HEK293 (cell line): ENCODE data around the gene TYW5.
A peak's percentile ranks its signal among the peaks of the same experiment; 100 is the strongest.

Experiments used
- CTCF ChIA-PET: fragments of 350-600 bp; formaldehyde crosslinking; extraction: SDS; loops from one replicate; lab custom pipeline; 2021; ENCODE audit warnings: antibody characterized with exemption; lab: Yijun Ruan, JAX
- POLR2A ChIA-PET: fragments of 300-600 bp; formaldehyde crosslinking; extraction: SDS; loops from one replicate; lab custom pipeline; 2020; ENCODE audit warnings: antibody characterized with exemption, inconsistent platforms; lab: Yijun Ruan, JAX
- H3K27ac ChIP-seq: fragments of 200-500 bp; sonication (Bioruptor generic); 2 replicates; pipeline ENCODE4 v1.5.1; 2014; ENCODE audit warnings: low read depth, low read length, control low read depth, inconsistent platforms; ENCODE audit errors: extremely low read depth
- H3K36me3 ChIP-seq, 2 experiments: fragments of 200-500 bp in 1 of 2; sonication (Bioruptor generic) in 1 of 2; 1 replicate in 1 of 2; 2 replicates in 1 of 2; pipeline ENCODE4 v1.5.1; 2014 to 2017; ENCODE audit warnings: inconsistent platforms in 2 of 2, low read length in 2 of 2; ENCODE audit not compliant: control insufficient read depth in 2 of 2, insufficient read depth in 1 of 2
- H3K4me1 ChIP-seq: fragments of 200-500 bp; sonication (Bioruptor generic); 2 replicates; pipeline ENCODE4 v1.5.1; 2014; ENCODE audit warnings: mild to moderate bottlenecking, low read length, inconsistent platforms; ENCODE audit not compliant: control insufficient read depth, insufficient read depth
- H3K4me3 ChIP-seq: 2 replicates; pipeline ENCODE4 v1.5.1; 2011; ENCODE audit warnings: low read depth, mild to moderate bottlenecking, control low read depth, low read length, moderate library complexity
- H3K9me3 ChIP-seq: fragments of 200-500 bp; sonication (Bioruptor generic); 2 replicates; pipeline ENCODE4 v1.5.1; 2014; ENCODE audit warnings: low read depth, low read length, inconsistent platforms; ENCODE audit not compliant: control insufficient read depth, insufficient read depth
- GLIS2 ChIP-seq: fragments of 450-650 bp; formaldehyde crosslinking; IDR thresholded peaks from 2 replicates; pipeline ENCODE4 v1.5.1; 2016; ENCODE audit warnings: missing biosample characterization, missing genetic modification characterization
- SETDB1 ChIP-seq: IDR thresholded peaks from one replicate; pipeline ENCODE4 v1.6.1; 2017; ENCODE audit warnings: mild to moderate bottlenecking, low read length, moderate library complexity, mixed read lengths; ENCODE audit not compliant: insufficient read length
- ZNF133 ChIP-seq: fragments of 450-650 bp; formaldehyde crosslinking; IDR thresholded peaks from 2 replicates; pipeline ENCODE4 v1.5.1; 2016; ENCODE audit warnings: missing biosample characterization, missing genetic modification characterization
- ZNF155 ChIP-seq: fragments of 450-650 bp; formaldehyde crosslinking; IDR thresholded peaks from 2 replicates; pipeline ENCODE4 v1.5.1; 2016; ENCODE audit warnings: missing biosample characterization, missing genetic modification characterization
- ZNF292 ChIP-seq: fragments of 450-650 bp; formaldehyde crosslinking; IDR thresholded peaks from 2 replicates; pipeline ENCODE4 v1.5.1; 2016; ENCODE audit warnings: low read depth, missing biosample characterization, missing genetic modification characterization, borderline replicate concordance
- ZNF37A ChIP-seq: fragments of 450-650 bp; IDR thresholded peaks from 2 replicates; pipeline ENCODE4 v1.5.1; 2018; ENCODE audit warnings: missing biosample characterization, missing genetic modification characterization
- ZNF426 ChIP-seq: fragments of 450-650 bp; formaldehyde crosslinking; IDR thresholded peaks from 2 replicates; pipeline ENCODE4 v1.5.1; 2017; ENCODE audit warnings: missing biosample characterization, missing genetic modification characterization, mild to moderate bottlenecking, inconsistent platforms, moderate library complexity
- ZNF501 ChIP-seq: fragments of 450-650 bp; formaldehyde crosslinking; IDR thresholded peaks from 2 replicates; pipeline ENCODE4 v1.5.1; 2016; ENCODE audit warnings: missing biosample characterization, missing genetic modification characterization
- ZNF654 ChIP-seq: fragments of 450-650 bp; formaldehyde crosslinking; IDR thresholded peaks from 2 replicates; pipeline ENCODE4 v1.5.1; 2016; ENCODE audit warnings: low read depth, missing biosample characterization, missing genetic modification characterization
- TF ChIP-seq, protein P1 (sequence below): fragments of 450-650 bp; formaldehyde crosslinking; IDR thresholded peaks from 2 replicates; pipeline ENCODE4 v1.5.1; 2016; ENCODE audit warnings: missing biosample characterization, missing genetic modification characterization
- TF ChIP-seq, protein P2 (sequence below): fragments of 450-650 bp; formaldehyde crosslinking; IDR thresholded peaks from 2 replicates; pipeline ENCODE4 v1.5.1; 2016; ENCODE audit warnings: missing biosample characterization, missing genetic modification characterization
- TF ChIP-seq, protein P3 (sequence below): fragments of 450-650 bp; IDR thresholded peaks from 2 replicates; pipeline ENCODE4 v1.5.1; 2018; ENCODE audit warnings: missing biosample characterization, missing genetic modification characterization

TYW5 gene

GRCh38 chr2:199883474-199884212 is 71.6 kb downstream of the TYW5 start:
- CTCF ChIA-PET, result no interaction called here
- H3K27ac ChIP-seq, result no peak overlapping the region
- H3K9me3 ChIP-seq, result no peaks in the 10 kb centered on the region
- TF ChIP-seq ZNF426 (tag by site-specific recombination), result no peak
- peak; percentile 89 for TF ChIP-seq SETDB1
- no peak for TF ChIP-seq ZNF292 (tag by site-specific recombination)
- TF ChIP-seq ZNF501 (tag by site-specific recombination), result no peak
- POLR2A ChIA-PET, result no interaction called here
- no peaks in the 10 kb centered on the region for H3K36me3 ChIP-seq
- H3K4me1 ChIP-seq, result no peaks in the 10 kb centered on the region
- H3K4me3 ChIP-seq, result no peak overlapping the region

GRCh38 chr2:199882667-199883066 is 72.6 kb downstream of the TYW5 start:
- ChIA-PET CTCF (interaction anchor here (1.0 kb wide), 1 partner anchor 10 kb away, joined by 3 read pairs; no protein-coding TSS in a partner anchor), POLR2A (no interaction called here)
- no peaks in the 10 kb centered on the region for H3K9me3 ChIP-seq
- no peak overlapping the region for H3K27ac ChIP-seq
- no peak overlapping the region for H3K4me3 ChIP-seq
- no peaks in the 10 kb centered on the region for H3K36me3 ChIP-seq
- H3K4me1 ChIP-seq, result no peaks in the 10 kb centered on the region
- TF ChIP-seq ZNF155 (tag by site-specific recombination) (no peak), ZNF654 (tag by site-specific recombination) (no peak), ZNF37A (tag by site-specific recombination) (no peak), GLIS2 (tag by site-specific recombination) (no peak), ZNF133 (tag by site-specific recombination) (no peak)
- TF ChIP-seq, protein P1, sequence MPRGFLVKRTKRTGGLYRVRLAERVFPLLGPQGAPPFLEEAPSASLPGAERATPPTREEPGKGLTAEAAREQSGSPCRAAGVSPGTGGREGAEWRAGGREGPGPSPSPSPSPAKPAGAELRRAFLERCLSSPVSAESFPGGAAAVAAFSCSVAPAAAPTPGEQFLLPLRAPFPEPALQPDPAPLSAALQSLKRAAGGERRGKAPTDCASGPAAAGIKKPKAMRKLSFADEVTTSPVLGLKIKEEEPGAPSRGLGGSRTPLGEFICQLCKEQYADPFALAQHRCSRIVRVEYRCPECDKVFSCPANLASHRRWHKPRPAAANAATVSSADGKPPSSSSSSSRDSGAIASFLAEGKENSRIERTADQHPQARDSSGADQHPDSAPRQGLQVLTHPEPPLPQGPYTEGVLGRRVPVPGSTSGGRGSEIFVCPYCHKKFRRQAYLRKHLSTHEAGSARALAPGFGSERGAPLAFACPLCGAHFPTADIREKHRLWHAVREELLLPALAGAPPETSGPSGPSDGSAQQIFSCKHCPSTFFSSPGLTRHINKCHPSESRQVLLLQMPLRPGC (tag by site-specific recombination), result no peak
- TF ChIP-seq, protein P2, sequence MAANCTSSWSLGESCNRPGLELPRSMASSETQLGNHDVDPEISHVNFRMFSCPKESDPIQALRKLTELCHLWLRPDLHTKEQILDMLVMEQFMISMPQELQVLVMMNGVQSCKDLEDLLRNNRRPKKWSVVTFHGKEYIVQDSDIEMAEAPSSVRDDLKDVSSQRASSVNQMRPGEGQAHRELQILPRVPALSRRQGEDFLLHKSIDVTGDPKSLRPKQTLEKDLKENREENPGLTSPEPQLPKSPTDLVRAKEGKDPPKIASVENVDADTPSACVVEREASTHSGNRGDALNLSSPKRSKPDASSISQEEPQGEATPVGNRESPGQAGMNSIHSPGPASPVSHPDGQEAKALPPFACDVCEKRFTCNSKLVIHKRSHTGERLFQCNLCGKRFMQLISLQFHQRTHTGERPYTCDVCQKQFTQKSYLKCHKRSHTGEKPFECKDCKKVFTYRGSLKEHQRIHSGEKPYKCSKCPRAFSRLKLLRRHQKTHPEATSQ, result no peak
- TF ChIP-seq, protein P3, sequence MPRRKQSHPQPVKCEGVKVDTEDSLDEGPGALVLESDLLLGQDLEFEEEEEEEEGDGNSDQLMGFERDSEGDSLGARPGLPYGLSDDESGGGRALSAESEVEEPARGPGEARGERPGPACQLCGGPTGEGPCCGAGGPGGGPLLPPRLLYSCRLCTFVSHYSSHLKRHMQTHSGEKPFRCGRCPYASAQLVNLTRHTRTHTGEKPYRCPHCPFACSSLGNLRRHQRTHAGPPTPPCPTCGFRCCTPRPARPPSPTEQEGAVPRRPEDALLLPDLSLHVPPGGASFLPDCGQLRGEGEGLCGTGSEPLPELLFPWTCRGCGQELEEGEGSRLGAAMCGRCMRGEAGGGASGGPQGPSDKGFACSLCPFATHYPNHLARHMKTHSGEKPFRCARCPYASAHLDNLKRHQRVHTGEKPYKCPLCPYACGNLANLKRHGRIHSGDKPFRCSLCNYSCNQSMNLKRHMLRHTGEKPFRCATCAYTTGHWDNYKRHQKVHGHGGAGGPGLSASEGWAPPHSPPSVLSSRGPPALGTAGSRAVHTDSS, result no peak
